Measurements from ENCODE around the gene EXOSC5.

GRCh38 chr19:41413947-41414346, 16.8 kb upstream of the EXOSC5 start:
- TF ChIP-seq RFX5 (IDR thresholded peaks at IDR 0.05; ENCODE audit: low read depth, low read length) (no peak), CTCF (conservative IDR thresholded peaks at IDR 0.05; ENCODE audit: low read depth, low read length) (no peak), POLR2A (IDR thresholded peaks at IDR 0.05; ENCODE audit: low read depth, low read length) (no peak), MAFK (IDR thresholded peaks at IDR 0.05; ENCODE audit: low read depth, low read length) (no peak), BHLHE40 (IDR thresholded peaks at IDR 0.05; ENCODE audit: low read depth, low read length) (no peak), MXI1 (IDR thresholded peaks at IDR 0.05; ENCODE audit: borderline replicate concordance, low read depth, low read length) (no peak), CEBPB (IDR thresholded peaks at IDR 0.05; ENCODE audit: low read depth, low read length) (no peak), CHD1 (IDR thresholded peaks at IDR 0.05; ENCODE audit: low read depth, low read length) (no peak)
- TF ChIP-seq, protein P1, sequence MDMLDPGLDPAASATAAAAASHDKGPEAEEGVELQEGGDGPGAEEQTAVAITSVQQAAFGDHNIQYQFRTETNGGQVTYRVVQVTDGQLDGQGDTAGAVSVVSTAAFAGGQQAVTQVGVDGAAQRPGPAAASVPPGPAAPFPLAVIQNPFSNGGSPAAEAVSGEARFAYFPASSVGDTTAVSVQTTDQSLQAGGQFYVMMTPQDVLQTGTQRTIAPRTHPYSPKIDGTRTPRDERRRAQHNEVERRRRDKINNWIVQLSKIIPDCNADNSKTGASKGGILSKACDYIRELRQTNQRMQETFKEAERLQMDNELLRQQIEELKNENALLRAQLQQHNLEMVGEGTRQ (IDR thresholded peaks at IDR 0.05; ENCODE audit: low read depth, low read length), result no peak
